Gastrocnemius medialis (tissue), 4 donors: ENCODE data around the gene NDUFAF8. TPM values are rescaled to one million over a fixed set of nuclear protein-coding genes. Genes with fewer than 3 reads are reported as not detected.

Experiments
- ATAC-seq, 2 donors: fragments of 150-250 bp; one replicate each; pipeline ENCODE4 v1.9.1; 2016
- DNase-seq, 2 donors: peaks; one replicate each; pipeline ENCODE4 v3.0.0-alpha.2; 2019
- H3K27ac ChIP-seq, 4 donors: fragments of 200-600 bp; sonication (generic); 1 replicate in 1 of 4; 2 replicates in 3 of 4; pipeline ENCODE4 v1.5.1; 2016 to 2018; ENCODE audit warnings: mild to moderate bottlenecking in 2 of 4, moderate library complexity in 1 of 4
- H3K27me3 ChIP-seq, 3 donors: fragments of 200-600 bp; sonication (generic) in 2 of 3; 1 replicate in 1 of 3; 2 replicates in 2 of 3; pipeline versions ENCODE4 v1.5.1 to v1.6.0; 2016 to 2019; ENCODE audit warnings: mild to moderate bottlenecking in 1 of 3, moderate library complexity in 1 of 3
- H3K36me3 ChIP-seq, 2 donors: fragments of 200-600 bp; sonication (generic) in 1 of 2; one replicate each; pipeline ENCODE4 v1.5.1; 2017 to 2018
- H3K4me1 ChIP-seq, 2 donors: fragments of 200-600 bp; sonication (generic) in 1 of 2; one replicate each; pipeline ENCODE4 v1.5.1; 2016 to 2017; ENCODE audit warnings: mild to moderate bottlenecking in 2 of 2
- H3K4me3 ChIP-seq, 4 donors: fragments of 200-600 bp; sonication (generic) in 3 of 4; 1 replicate in 1 of 4; 2 replicates in 3 of 4; pipeline ENCODE4 v1.5.1; 2016 to 2019; ENCODE audit warnings: mild to moderate bottlenecking in 2 of 4
- H3K9me3 ChIP-seq, 3 donors: fragments of 200-600 bp; sonication (generic) in 2 of 3; 1 replicate in 1 of 3; 2 replicates in 2 of 3; pipeline ENCODE4 v1.5.1; 2016 to 2019
- CTCF ChIP-seq, 5 experiments: fragments of 450-650 bp in 3 of 5; fragments of 200-600 bp in 2 of 5; sonication (generic) in 2 of 5; IDR thresholded peaks in 4 of 5; conservative IDR thresholded peaks in 1 of 5; 1 replicate in 4 of 5; 2 replicates in 1 of 5; pipeline ENCODE4 v1.5.1; 2016 to 2019; ENCODE audit warnings: antibody characterized with exemption in 5 of 5, mild to moderate bottlenecking in 3 of 5, moderate library complexity in 3 of 5
- POLR2A ChIP-seq, 2 donors: fragments of 450-650 bp; IDR thresholded peaks; one replicate each; pipeline ENCODE4 v1.6.1; 2017; ENCODE audit warnings: antibody characterized with exemption in 2 of 2, mild to moderate bottlenecking in 2 of 2, moderate library complexity in 2 of 2
- in situ Hi-C, 4 donors: fragments of 200-750 bp; cut with MboI; loops; one replicate each; pipeline versions ENCODE4 v1.15.0 to v1.8.0; 2017; ENCODE audit warnings: low sequenced_read_pairs in 4 of 4
- intact Hi-C: fragments of 100-400 bp; cut with DNase I; formaldehyde crosslinking; loops from one replicate; pipeline ENCODE4 v1.15.1; 2023; ENCODE audit warnings: low total_unique reads
- total RNA-seq, 4 donors: library from RNA; depleted of rRNA; stranded (reverse); fragments of >200 nt; gene quantifications; one replicate each; pipeline versions ENCODE4 v1.1.0 to v1.2.3, GENCODE V29; 2016

Gene NDUFAF8
- total RNA-seq, 4 donors from 2014 or later, result 39.4 to 700 (median 74.5) TPM

GRCh38 chr17:81243333-81243664, 4.2 kb downstream of the NDUFAF8 start:
- intact Hi-C loops, result no loop called here

GRCh38 chr17:81244358-81245023, 5.4 kb downstream of the NDUFAF8 start:
- intact Hi-C loops, result no loop called here
- H3K4me1 ChIP-seq, result peaks cover 11 to 14% of the 10 kb centered on the region in 2 donors
- H3K36me3 ChIP-seq, result peaks cover 0 to under 1% of the 10 kb centered on the region in 2 donors
- H3K9me3 ChIP-seq, result no peaks in the 10 kb centered on the region
- no peaks in the 10 kb centered on the region for H3K27me3 ChIP-seq
- no peak for TF ChIP-seq POLR2A (IDR thresholded peaks at IDR 0.05)
- no peak for TF ChIP-seq CTCF (IDR thresholded peaks at IDR 0.05 in 4 of 5, conservative IDR thresholded peaks at IDR 0.05 in 1 of 5)
- ATAC-seq, result no peak
- DNase-seq, result no peak
- in situ Hi-C loops, result loop anchor here in 1 of 4 donors (25.0 kb wide), 1 partner anchor 107 kb away; no protein-coding TSS in a partner anchor
- H3K27ac ChIP-seq, result no peak overlapping the region
- no peak overlapping the region for H3K4me3 ChIP-seq

More at GRCh38 chr17:81243333-81243664, 4.2 kb downstream of the NDUFAF8 start:
- no peaks in the 10 kb centered on the region for H3K9me3 ChIP-seq
- H3K36me3 ChIP-seq, result no peaks in the 10 kb centered on the region
- DNase-seq (no peak), ATAC-seq (no peak)
- H3K4me1 ChIP-seq, result peaks cover 11 to 15% of the 10 kb centered on the region in 2 donors
- in situ Hi-C loops, result loop anchor here in 1 of 4 donors (25.0 kb wide), 1 partner anchor 106 kb away; no protein-coding TSS in a partner anchor
- TF ChIP-seq POLR2A (IDR thresholded peaks at IDR 0.05), result no peak
- TF ChIP-seq CTCF (IDR thresholded peaks at IDR 0.05 in 4 of 5, conservative IDR thresholded peaks at IDR 0.05 in 1 of 5), result no peak
- no peak overlapping the region for H3K4me3 ChIP-seq
- H3K27ac ChIP-seq, result no peak overlapping the region
- H3K27me3 ChIP-seq, result no peaks in the 10 kb centered on the region

GRCh38 chr17:81245024-81245664, 6.0 kb downstream of the NDUFAF8 start:
- Histone ChIP-seq H3K4me3 (no peak overlapping the region), H3K27ac (no peak overlapping the region), H3K9me3 (no peaks in the 10 kb centered on the region), H3K27me3 (no peaks in the 10 kb centered on the region), H3K4me1 (peaks cover 7 to 8% of the 10 kb centered on the region in 2 donors), H3K36me3 (peaks cover 0 to 7% of the 10 kb centered on the region in 2 donors)
- TF ChIP-seq CTCF (IDR thresholded peaks at IDR 0.05 in 4 of 5, conservative IDR thresholded peaks at IDR 0.05 in 1 of 5), result no peak
- TF ChIP-seq POLR2A (IDR thresholded peaks at IDR 0.05), result no peak
- in situ Hi-C loops (loop anchor here in 1 of 4 donors (25.0 kb wide), 1 partner anchor 108 kb away; no protein-coding TSS in a partner anchor), intact Hi-C loops (no loop called here)
- no peak for ATAC-seq
- DNase-seq, result no peak

- DNase-seq (no peak), ATAC-seq (no peak)
- Histone ChIP-seq H3K36me3 (peaks cover 0 to 10% of the 10 kb centered on the region in 2 donors), H3K9me3 (no peaks in the 10 kb centered on the region), H3K4me3 (no peak overlapping the region), H3K4me1 (peaks cover under 1 to 2% of the 10 kb centered on the region in 2 donors), H3K27ac (no peak overlapping the region), H3K27me3 (no peaks in the 10 kb centered on the region)
- TF ChIP-seq POLR2A (IDR thresholded peaks at IDR 0.05), result no peak
- in situ Hi-C loops, result loop anchor here in 1 of 4 donors (25.0 kb wide), 1 partner anchor 109 kb away; no protein-coding TSS in a partner anchor
- intact Hi-C loops, result no loop called here
Measured at GRCh38 chr17:81245665-81246342, 6.7 kb downstream of the NDUFAF8 start.

GRCh38 chr17:81246343-81246670, 7.2 kb downstream of the NDUFAF8 start:
- no peak for DNase-seq
- in situ Hi-C loops (loop anchor here in 1 of 4 donors (25.0 kb wide), 1 partner anchor 109 kb away; no protein-coding TSS in a partner anchor), intact Hi-C loops (no loop called here)
- no peak overlapping the region for H3K4me3 ChIP-seq
- H3K27me3 ChIP-seq, result no peaks in the 10 kb centered on the region
- TF ChIP-seq POLR2A (IDR thresholded peaks at IDR 0.05) (no peak), CTCF (IDR thresholded peaks at IDR 0.05 in 4 of 5, conservative IDR thresholded peaks at IDR 0.05 in 1 of 5) (no peak)
- H3K27ac ChIP-seq, result no peak overlapping the region
- ATAC-seq, result no peak
- H3K36me3 ChIP-seq, result peaks cover 0 to 10% of the 10 kb centered on the region in 2 donors
- H3K9me3 ChIP-seq, result no peaks in the 10 kb centered on the region
- H3K4me1 ChIP-seq, result no peaks in the 10 kb centered on the region
